GM19372 (cell line): Measurements from ENCODE around the gene RCCD1.

Source experiments
- ATAC-seq: cut with Tn5 transposase; IDR thresholded peaks from one replicate; pipeline ENCODE4 v1.9.1; 2021; ENCODE audit warnings: mild to moderate bottlenecking, low read depth, moderate library complexity; ENCODE audit not compliant: unreplicated experiment

RCCD1 gene

DNA sequence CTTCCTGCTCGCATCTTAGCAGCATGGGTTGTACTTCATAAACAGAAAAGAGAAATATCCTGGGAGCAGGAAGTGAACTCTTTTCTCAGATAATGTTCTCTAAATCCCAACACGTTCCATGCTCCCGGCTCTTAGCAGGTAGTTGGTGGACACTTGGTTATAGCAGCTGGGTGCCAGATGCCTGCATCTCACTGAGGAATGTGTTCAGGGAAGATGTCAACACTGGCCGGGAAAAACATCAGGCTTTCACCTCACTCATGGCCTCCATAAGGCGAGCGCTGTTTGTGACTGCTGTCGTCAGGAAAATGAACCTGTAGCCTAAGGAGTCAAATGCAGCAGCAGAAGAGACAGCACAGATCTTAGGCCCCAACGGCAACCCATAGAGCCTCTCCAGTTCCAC, 44.1 kb downstream of the RCCD1 start:
- no peak for ATAC-seq

- ATAC-seq, result no peak
Measured at GRCh38 chr15:91001209-91001608, 46.5 kb downstream of the RCCD1 start.

DNA sequence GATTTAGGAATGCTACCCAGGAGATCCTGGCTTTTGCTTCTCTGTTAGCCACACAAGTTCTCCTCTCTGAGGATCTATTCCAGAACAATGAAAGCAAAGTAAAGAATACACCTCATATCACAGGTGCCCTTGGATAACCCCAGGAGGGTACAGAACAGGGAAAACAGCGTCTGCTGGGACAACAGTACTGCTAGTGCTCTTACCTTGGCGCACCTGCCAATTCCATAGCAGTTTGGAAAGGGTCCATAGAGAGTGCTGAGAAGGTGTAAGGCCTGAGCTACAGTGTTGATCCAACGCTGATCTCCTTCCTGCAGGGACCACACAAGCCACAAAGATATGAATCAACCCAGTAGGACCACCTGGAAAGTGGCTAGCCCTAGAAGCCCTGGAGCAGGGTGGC, 52.6 kb downstream of the RCCD1 start:
- ATAC-seq, result no peak
